K562 (cell line): ENCODE data around the gene NUMB. TPM values are rescaled to one million over a fixed set of nuclear protein-coding genes. Genes with fewer than 3 reads are reported as not detected.

ENCODE experiments used
- CBFA2T3 ChIP-seq: fragments of 450-650 bp; IDR thresholded peaks from 2 replicates; pipeline ENCODE4 v1.6.1; 2017
- FOSL1 ChIP-seq: fragments of 200-800 bp; sonication (Bioruptor generic); conservative IDR thresholded peaks from 2 replicates; pipeline ENCODE4 v1.6.1; 2016; ENCODE audit warnings: missing genetic modification characterization, missing compliant biosample characterization
- HSF4 ChIP-seq: fragments of 250-450 bp; sonication (Bioruptor Pico); IDR thresholded peaks from 2 replicates; pipeline ENCODE4 v2.1.2; 2022; ENCODE audit warnings: mild to moderate bottlenecking, moderate library complexity, borderline replicate concordance
- SP1 ChIP-seq: sonication (generic); formaldehyde crosslinking; IDR thresholded peaks from 2 replicates; pipeline ENCODE4 v1.8.1; 2022; ENCODE audit warnings: mild to moderate bottlenecking, missing genetic modification reagents
- ZFP36 ChIP-seq: fragments of 150-350 bp; IDR thresholded peaks from 2 replicates; pipeline ENCODE4 v1.6.1; 2018; ENCODE audit warnings: low read length, low read depth; ENCODE audit not compliant: partially characterized antibody
- polyA plus RNA-seq, 8 experiments: library from polyadenylated mRNA; depleted of rRNA in 4 of 8; stranded (reverse) in 5 of 8; unstranded in 3 of 8; fragments of >200 nt; fragmentation: Nextera tagmentation in 2 of 8; fragmentation: Illumina TruSeq in 1 of 8; extraction: Ambion mirVana in 2 of 8; extraction: Trizol in 1 of 8; gene quantifications; 2 replicates each; pipeline versions ENCODE4 v1.2.1 to v1.2.3, GENCODE V29; 2011 to 2014; ENCODE audit warnings: inconsistent platforms in 1 of 8, missing spikeins in 1 of 8
- total RNA-seq, 7 experiments: library from RNA; depleted of rRNA in 6 of 7; stranded (reverse); fragments of >200 nt in 6 of 7; fragmentation: Illumina TruSeq in 2 of 7; extraction: Trizol in 2 of 7; gene quantifications; 2 replicates each; pipeline versions ENCODE4 v1.2.1 to v1.2.3, GENCODE V29; 2011 to 2021; ENCODE audit warnings: low replicate concordance in 1 of 7
- TF ChIP-seq, protein P1 (sequence below), 2 experiments: fragments of 450-650 bp; IDR thresholded peaks; 2 replicates each; pipeline ENCODE4 v1.6.1; 2016; ENCODE audit warnings: mild to moderate bottlenecking in 2 of 2, borderline replicate concordance in 1 of 2, low read depth in 1 of 2, moderate library complexity in 1 of 2

NUMB gene
- total and polyA plus RNA-seq, 9 of the 15 experiments (the other 6 are each of a cell fraction or from before 2014, with no cell fraction given), result 13.5 to 54.0 (median 32.3) TPM

- TF ChIP-seq, protein P1, sequence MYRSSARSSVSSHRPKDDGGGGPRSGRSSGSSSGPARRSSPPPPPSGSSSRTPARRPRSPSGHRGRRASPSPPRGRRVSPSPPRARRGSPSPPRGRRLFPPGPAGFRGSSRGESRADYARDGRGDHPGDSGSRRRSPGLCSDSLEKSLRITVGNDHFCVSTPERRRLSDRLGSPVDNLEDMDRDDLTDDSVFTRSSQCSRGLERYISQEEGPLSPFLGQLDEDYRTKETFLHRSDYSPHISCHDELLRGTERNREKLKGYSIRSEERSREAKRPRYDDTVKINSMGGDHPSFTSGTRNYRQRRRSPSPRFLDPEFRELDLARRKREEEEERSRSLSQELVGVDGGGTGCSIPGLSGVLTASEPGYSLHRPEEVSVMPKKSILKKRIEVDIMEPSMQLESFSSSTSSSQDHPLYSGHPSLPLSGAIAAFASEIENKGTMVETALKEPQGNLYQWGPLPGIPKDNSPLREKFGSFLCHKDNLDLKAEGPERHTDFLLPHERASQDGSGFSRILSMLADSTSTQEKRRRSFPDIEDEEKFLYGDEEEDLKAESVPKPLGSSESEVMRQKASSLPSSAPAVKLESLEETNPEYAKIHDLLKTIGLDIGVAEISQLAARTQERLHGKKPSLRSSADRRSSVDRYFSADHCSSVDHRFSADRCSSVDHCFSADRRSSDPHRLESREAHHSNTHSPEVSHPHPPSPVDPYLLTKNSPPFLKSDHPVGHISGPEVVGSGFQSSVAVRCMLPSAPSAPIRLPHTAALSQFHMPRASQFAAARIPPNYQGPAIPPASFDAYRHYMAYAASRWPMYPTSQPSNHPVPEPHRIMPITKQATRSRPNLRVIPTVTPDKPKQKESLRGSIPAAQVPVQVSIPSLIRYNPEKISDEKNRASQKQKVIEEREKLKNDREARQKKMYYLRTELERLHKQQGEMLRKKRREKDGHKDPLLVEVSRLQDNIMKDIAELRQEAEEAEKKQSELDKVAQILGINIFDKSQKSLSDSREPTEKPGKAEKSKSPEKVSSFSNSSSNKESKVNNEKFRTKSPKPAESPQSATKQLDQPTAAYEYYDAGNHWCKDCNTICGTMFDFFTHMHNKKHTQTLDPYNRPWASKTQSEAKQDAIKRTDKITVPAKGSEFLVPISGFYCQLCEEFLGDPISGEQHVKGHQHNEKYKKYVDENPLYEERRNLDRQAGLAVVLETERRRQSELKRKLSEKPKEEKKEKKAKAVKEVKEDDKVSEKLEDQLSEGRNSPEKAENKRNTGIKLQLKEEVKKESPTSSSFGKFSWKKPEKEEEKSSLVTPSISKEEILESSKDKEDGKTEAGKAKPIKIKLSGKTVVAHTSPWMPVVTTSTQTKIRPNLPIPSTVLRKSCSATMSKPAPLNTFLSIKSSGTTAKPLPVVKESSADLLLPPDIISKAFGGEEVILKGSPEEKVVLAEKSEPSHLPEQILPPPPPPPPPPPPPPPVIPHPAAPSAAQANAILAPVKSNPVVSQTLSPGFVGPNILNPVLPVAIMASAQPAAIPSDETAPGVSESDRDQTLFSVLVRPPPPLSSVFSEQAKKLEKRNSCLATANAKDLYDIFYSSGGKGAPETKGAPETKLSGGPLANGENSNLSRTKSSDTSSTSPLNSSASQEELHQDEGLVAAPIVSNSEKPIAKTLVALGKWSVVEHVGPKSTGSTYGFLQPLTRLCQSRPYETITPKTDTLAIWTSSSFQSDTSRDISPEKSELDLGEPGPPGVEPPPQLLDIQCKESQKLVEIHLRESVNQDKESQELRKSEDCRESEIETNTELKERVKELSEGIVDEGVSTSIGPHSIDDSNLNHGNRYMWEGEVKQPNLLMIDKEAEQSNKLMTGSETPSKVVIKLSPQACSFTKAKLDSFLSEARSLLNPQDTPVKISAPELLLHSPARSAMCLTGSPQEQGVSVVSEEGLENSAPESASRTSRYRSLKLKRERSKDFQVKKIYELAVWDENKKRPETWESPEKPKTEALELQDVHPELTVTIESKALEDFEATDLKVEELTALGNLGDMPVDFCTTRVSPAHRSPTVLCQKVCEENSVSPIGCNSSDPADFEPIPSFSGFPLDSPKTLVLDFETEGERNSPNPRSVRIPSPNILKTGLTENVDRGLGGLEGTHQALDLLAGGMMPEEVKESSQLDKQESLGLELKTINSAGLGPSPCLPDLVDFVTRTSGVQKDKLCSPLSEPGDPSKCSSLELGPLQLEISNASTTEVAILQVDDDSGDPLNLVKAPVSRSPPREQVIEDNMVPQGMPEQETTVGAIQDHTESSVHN (IDR thresholded peaks at IDR 0.05; ENCODE audit: borderline replicate concordance in 1 of 2, low read depth in 1 of 2), result no peak
- TF ChIP-seq FOSL1 (tag) (no peak), HSF4 (CRISPR knock-in tag) (no peak), SP1 (CRISPR knock-in tag) (no peak), ZFP36 (no peak), CBFA2T3 (no peak)
- TF ChIP-seq, all 486 proteins: peak for 0
Observed at GRCh38 chr14:73325630-73326299, 132.6 kb downstream of the NUMB start (continued).
